Measurements from ENCODE around the gene CDC45. TPM values are rescaled to one million over a fixed set of nuclear protein-coding genes. Genes with fewer than 3 reads are reported as not detected.

The CDC45 gene
- total RNA-seq, 1 donor from 2014 or later: 3.7 TPM

GRCh38 chr22:19466126-19466716 is 13.5 kb upstream of the CDC45 start:
- Mint-ChIP-seq H3K4me3 (ENCODE audit: unreplicated experiment) (no peak overlapping the region), H3K27ac (ENCODE audit: unreplicated experiment) (no peak overlapping the region), H3K4me1 (ENCODE audit: unreplicated experiment) (peaks cover 3% of the 10 kb centered on the region), H3K9me3 (ENCODE audit: unreplicated experiment) (no peaks in the 10 kb centered on the region), H3K27me3 (ENCODE audit: unreplicated experiment) (no peaks in the 10 kb centered on the region), H3K36me3 (ENCODE audit: unreplicated experiment) (peaks cover 30% of the 10 kb centered on the region)
- TF ChIP-seq CTCF (IDR thresholded peaks at IDR 0.05): no peak
- DNase-seq (ENCODE audit: extremely low spot score, unreplicated experiment): no peak

- Mint-ChIP-seq H3K36me3 (ENCODE audit: unreplicated experiment) (peaks cover 37% of the 10 kb centered on the region), H3K9me3 (ENCODE audit: unreplicated experiment) (no peaks in the 10 kb centered on the region), H3K4me1 (ENCODE audit: unreplicated experiment) (peaks cover 3% of the 10 kb centered on the region), H3K27me3 (ENCODE audit: unreplicated experiment) (no peaks in the 10 kb centered on the region), H3K27ac (ENCODE audit: unreplicated experiment) (no peak overlapping the region), H3K4me3 (ENCODE audit: unreplicated experiment) (no peak overlapping the region)
- no peak for DNase-seq (ENCODE audit: extremely low spot score, unreplicated experiment)
- no peak for TF ChIP-seq CTCF (IDR thresholded peaks at IDR 0.05)
Measured at GRCh38 chr22:19466848-19467752, 12.6 kb upstream of the CDC45 start.

GRCh38 chr22:19467912-19468311 is 11.8 kb upstream of the CDC45 start:
- H3K27me3 Mint-ChIP-seq (ENCODE audit: unreplicated experiment): no peaks in the 10 kb centered on the region
- no peak overlapping the region for H3K27ac Mint-ChIP-seq (ENCODE audit: unreplicated experiment)
- no peak for TF ChIP-seq CTCF (IDR thresholded peaks at IDR 0.05)
- H3K9me3 Mint-ChIP-seq (ENCODE audit: unreplicated experiment): no peaks in the 10 kb centered on the region
- H3K36me3 Mint-ChIP-seq (ENCODE audit: unreplicated experiment): peaks cover 37% of the 10 kb centered on the region
- H3K4me3 Mint-ChIP-seq (ENCODE audit: unreplicated experiment): no peak overlapping the region
- no peak for DNase-seq (ENCODE audit: extremely low spot score, unreplicated experiment)
- H3K4me1 Mint-ChIP-seq (ENCODE audit: unreplicated experiment): peaks cover 3% of the 10 kb centered on the region

- Mint-ChIP-seq H3K4me1 (ENCODE audit: unreplicated experiment) (peaks cover under 1% of the 10 kb centered on the region), H3K4me3 (ENCODE audit: unreplicated experiment) (no peak overlapping the region), H3K27ac (ENCODE audit: unreplicated experiment) (no peak overlapping the region), H3K36me3 (ENCODE audit: unreplicated experiment) (peaks cover 44% of the 10 kb centered on the region), H3K9me3 (ENCODE audit: unreplicated experiment) (no peaks in the 10 kb centered on the region), H3K27me3 (ENCODE audit: unreplicated experiment) (no peaks in the 10 kb centered on the region)
- no peak for DNase-seq (ENCODE audit: extremely low spot score, unreplicated experiment)
- no peak for TF ChIP-seq CTCF (IDR thresholded peaks at IDR 0.05)
Measured at GRCh38 chr22:19469421-19469820, 10.3 kb upstream of the CDC45 start.

GRCh38 chr22:19470010-19470409 is 9.7 kb upstream of the CDC45 start:
- Mint-ChIP-seq H3K4me3 (ENCODE audit: unreplicated experiment) (no peak overlapping the region), H3K36me3 (ENCODE audit: unreplicated experiment) (peaks cover 44% of the 10 kb centered on the region), H3K27ac (ENCODE audit: unreplicated experiment) (no peak overlapping the region), H3K4me1 (ENCODE audit: unreplicated experiment) (no peaks in the 10 kb centered on the region), H3K27me3 (ENCODE audit: unreplicated experiment) (no peaks in the 10 kb centered on the region), H3K9me3 (ENCODE audit: unreplicated experiment) (no peaks in the 10 kb centered on the region)
- TF ChIP-seq CTCF (IDR thresholded peaks at IDR 0.05): no peak
- DNase-seq (ENCODE audit: extremely low spot score, unreplicated experiment): no peak

Measured in osteocyte (in vitro differentiated cells).